Liver (tissue), 9 donors: ENCODE results near the gene SENP7. TPM values are rescaled to one million over a fixed set of nuclear protein-coding genes. Genes with fewer than 3 reads are reported as not detected.

Experiments used
- DNase-seq: peaks from one replicate; pipeline ENCODE4 v3.0.0-alpha.2; 2017; ENCODE audit warnings: low spot score
- H3K27ac ChIP-seq, 2 donors: one replicate each; pipeline ENCODE4 v1.7.0; 2013; ENCODE audit warnings: inconsistent platforms in 2 of 2, low read length in 2 of 2, control low read depth in 1 of 2, low read depth in 1 of 2, mild to moderate bottlenecking in 1 of 2
- H3K27me3 ChIP-seq, 4 donors: one replicate each; pipeline versions ENCODE4 v1.6.1 to v1.7.0; 2013; ENCODE audit warnings: low read length in 3 of 4, inconsistent platforms in 1 of 4, mild to moderate bottlenecking in 1 of 4, moderate library complexity in 1 of 4; ENCODE audit not compliant: control insufficient read depth in 4 of 4, insufficient read depth in 4 of 4
- H3K36me3 ChIP-seq, 4 donors: one replicate each; pipeline versions ENCODE4 v1.6.1 to v1.7.0; 2013; ENCODE audit warnings: low read length in 3 of 4, mild to moderate bottlenecking in 3 of 4, low read depth in 1 of 4, moderate library complexity in 1 of 4; ENCODE audit not compliant: control insufficient read depth in 4 of 4, insufficient read depth in 3 of 4
- H3K4me1 ChIP-seq, 4 donors: one replicate each; pipeline versions ENCODE4 v1.6.1 to v1.7.0; 2013; ENCODE audit warnings: low read length in 3 of 4, mild to moderate bottlenecking in 3 of 4, moderate library complexity in 1 of 4; ENCODE audit not compliant: control insufficient read depth in 4 of 4, insufficient read depth in 4 of 4
- H3K4me3 ChIP-seq, 3 donors: one replicate each; pipeline versions ENCODE4 v1.6.1 to v1.7.0; 2013; ENCODE audit warnings: low read length in 3 of 3, control low read depth in 1 of 3, low read depth in 1 of 3, mild to moderate bottlenecking in 1 of 3
- H3K9ac ChIP-seq, 2 donors: one replicate each; pipeline ENCODE4 v1.7.0; 2013; ENCODE audit warnings: low read length in 2 of 2, mild to moderate bottlenecking in 2 of 2, moderate library complexity in 2 of 2, control low read depth in 1 of 2, low read depth in 1 of 2
- H3K9me3 ChIP-seq, 4 donors: one replicate each; pipeline versions ENCODE4 v1.6.1 to v1.7.0; 2013; ENCODE audit warnings: low read length in 3 of 4; ENCODE audit not compliant: control insufficient read depth in 4 of 4
- ATF3 ChIP-seq: IDR thresholded peaks from 2 replicates; pipeline ENCODE4 v1.6.1; 2016; ENCODE audit warnings: antibody characterized with exemption
- EGR1 ChIP-seq, 2 donors: IDR thresholded peaks; 2 replicates each; pipeline ENCODE4 v1.6.1; 2016 to 2018; ENCODE audit warnings: antibody characterized with exemption in 2 of 2, low read depth in 2 of 2
- FOXA1 ChIP-seq: IDR thresholded peaks from 2 replicates; pipeline ENCODE4 v1.6.1; 2016; ENCODE audit warnings: antibody characterized with exemption
- FOXA2 ChIP-seq: IDR thresholded peaks from 2 replicates; pipeline ENCODE4 v1.6.1; 2016; ENCODE audit warnings: antibody characterized with exemption
- GABPA ChIP-seq, 2 donors: IDR thresholded peaks in 1 of 2; conservative IDR thresholded peaks in 1 of 2; 2 replicates each; pipeline ENCODE4 v1.6.1; 2016; ENCODE audit warnings: antibody characterized with exemption in 2 of 2, mild to moderate bottlenecking in 1 of 2, moderate library complexity in 1 of 2
- HNF4A ChIP-seq, 2 donors: conservative IDR thresholded peaks; 2 replicates each; pipeline ENCODE4 v1.6.1; 2016; ENCODE audit warnings: antibody characterized with exemption in 2 of 2, mild to moderate bottlenecking in 2 of 2
- HNF4G ChIP-seq: IDR thresholded peaks from 2 replicates; pipeline ENCODE4 v1.6.1; 2016; ENCODE audit warnings: antibody characterized with exemption
- JUND ChIP-seq, 2 donors: IDR thresholded peaks; 2 replicates each; pipeline ENCODE4 v1.6.1; 2016; ENCODE audit warnings: antibody characterized with exemption in 2 of 2
- MAX ChIP-seq: IDR thresholded peaks from 2 replicates; pipeline ENCODE4 v1.6.1; 2016; ENCODE audit warnings: antibody characterized with exemption
- NR2F2 ChIP-seq: IDR thresholded peaks from 2 replicates; pipeline ENCODE4 v1.6.1; 2016; ENCODE audit warnings: antibody characterized with exemption
- RAD21 ChIP-seq, 2 donors: IDR thresholded peaks; 2 replicates each; pipeline ENCODE4 v1.6.1; 2016; ENCODE audit warnings: antibody characterized with exemption in 2 of 2, mild to moderate bottlenecking in 2 of 2
- REST ChIP-seq: IDR thresholded peaks from 2 replicates; pipeline ENCODE4 v1.6.1; 2016; ENCODE audit warnings: antibody characterized with exemption, mild to moderate bottlenecking
- RXRA ChIP-seq, 2 donors: IDR thresholded peaks; 2 replicates each; pipeline ENCODE4 v1.6.1; 2017 to 2018; ENCODE audit warnings: antibody characterized with exemption in 2 of 2, mild to moderate bottlenecking in 1 of 2
- SP1 ChIP-seq: IDR thresholded peaks from 2 replicates; pipeline ENCODE4 v1.6.1; 2018; ENCODE audit warnings: antibody characterized with exemption, mild to moderate bottlenecking
- TAF1 ChIP-seq: conservative IDR thresholded peaks from 2 replicates; pipeline ENCODE4 v1.6.1; 2016; ENCODE audit warnings: antibody characterized with exemption, mild to moderate bottlenecking
- YY1 ChIP-seq: IDR thresholded peaks from 2 replicates; pipeline ENCODE4 v1.6.1; 2016; ENCODE audit warnings: antibody characterized with exemption, mild to moderate bottlenecking
- WGBS: extraction: QIAGEN DNeasy Blood & Tissue Kit; methylation state at CpG from one replicate; pipeline ENCODE4 v1.1.7; 2013; 5-methylcytosine and 5-hydroxymethylcytosine counted together
- polyA plus RNA-seq, 2 donors: library from polyadenylated mRNA; stranded (reverse) in 1 of 2; unstranded in 1 of 2; fragments of 200-250 nt in 1 of 2; fragments of >200 nt in 1 of 2; fragmentation: Nextera tagmentation in 1 of 2; extraction: Ambion mirVana in 1 of 2; gene quantifications; one replicate each; pipeline versions ENCODE4 v1.2.1 to v1.2.3, GENCODE V29; 2013 to 2015
- total RNA-seq, 2 donors: library from RNA; depleted of rRNA; stranded (reverse); fragments of >200 nt; gene quantifications; one replicate each; pipeline ENCODE4 v1.2.3, GENCODE V29; 2014
- TF ChIP-seq, protein P1 (sequence below): fragments of 150-350 bp; IDR thresholded peaks from 2 replicates; pipeline ENCODE4 v1.5.1; 2017; ENCODE audit warnings: improper control_type of control experiment, low read depth, low read length; ENCODE audit not compliant: missing input control
- TF ChIP-seq, protein P2 (sequence below): IDR thresholded peaks from 2 replicates; pipeline ENCODE4 v1.6.1; 2016; ENCODE audit warnings: antibody characterized with exemption
- donor health status: healthy.
- donor health status: healthy.
- donor health status: healthy.
- donor health status: healthy.
- donor health status: healthy.

The SENP7 gene
- total and polyA plus RNA-seq, 4 donors: 1.9 to 18.5 (median 6.8) TPM

DNA sequence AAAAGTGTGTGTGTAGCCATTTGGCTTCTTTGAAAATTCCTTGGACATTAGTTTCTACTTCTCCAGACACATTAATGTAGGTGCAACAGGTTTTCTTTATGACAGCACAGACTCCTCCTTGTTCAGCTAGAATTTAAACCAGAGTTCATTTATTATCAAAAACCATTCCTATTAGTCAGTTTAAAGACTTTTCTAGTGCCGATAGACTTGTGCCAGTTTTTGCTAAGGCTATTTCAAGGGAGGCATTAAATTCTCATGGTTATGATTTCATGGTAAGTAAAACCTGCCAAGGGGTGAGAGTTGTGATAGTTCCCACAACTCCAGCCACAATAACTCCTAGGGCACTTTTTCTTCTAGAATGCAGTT is 20.6 kb upstream of the SENP7 start:
- Histone ChIP-seq H3K27ac (no peak overlapping the region), H3K36me3 (no peaks in the 10 kb centered on the region), H3K9ac (no peak overlapping the region), H3K9me3 (peaks cover 0 to 5% (median 3%) of the 10 kb centered on the region in 4 donors), H3K27me3 (peaks cover 0 to 7% (median 0%) of the 10 kb centered on the region in 4 donors), H3K4me3 (no peak overlapping the region), H3K4me1 (no peaks in the 10 kb centered on the region)
- no peak for DNase-seq
- 86% methylated on average over 1 of the region's 1 CpG for WGBS
- TF ChIP-seq HNF4A (conservative IDR thresholded peaks at IDR 0.05): no peak
- TF ChIP-seq REST: no peak
- TF ChIP-seq RXRA (IDR thresholded peaks at IDR 0.05): no peak
- no peak for TF ChIP-seq JUND (IDR thresholded peaks at IDR 0.05)
- TF ChIP-seq TAF1: no peak
- no peak for TF ChIP-seq YY1
- no peak for TF ChIP-seq GABPA (IDR thresholded peaks at IDR 0.05 in 1 of 2, conservative IDR thresholded peaks at IDR 0.05 in 1 of 2)
- no peak for TF ChIP-seq HNF4G
- TF ChIP-seq, protein P1, sequence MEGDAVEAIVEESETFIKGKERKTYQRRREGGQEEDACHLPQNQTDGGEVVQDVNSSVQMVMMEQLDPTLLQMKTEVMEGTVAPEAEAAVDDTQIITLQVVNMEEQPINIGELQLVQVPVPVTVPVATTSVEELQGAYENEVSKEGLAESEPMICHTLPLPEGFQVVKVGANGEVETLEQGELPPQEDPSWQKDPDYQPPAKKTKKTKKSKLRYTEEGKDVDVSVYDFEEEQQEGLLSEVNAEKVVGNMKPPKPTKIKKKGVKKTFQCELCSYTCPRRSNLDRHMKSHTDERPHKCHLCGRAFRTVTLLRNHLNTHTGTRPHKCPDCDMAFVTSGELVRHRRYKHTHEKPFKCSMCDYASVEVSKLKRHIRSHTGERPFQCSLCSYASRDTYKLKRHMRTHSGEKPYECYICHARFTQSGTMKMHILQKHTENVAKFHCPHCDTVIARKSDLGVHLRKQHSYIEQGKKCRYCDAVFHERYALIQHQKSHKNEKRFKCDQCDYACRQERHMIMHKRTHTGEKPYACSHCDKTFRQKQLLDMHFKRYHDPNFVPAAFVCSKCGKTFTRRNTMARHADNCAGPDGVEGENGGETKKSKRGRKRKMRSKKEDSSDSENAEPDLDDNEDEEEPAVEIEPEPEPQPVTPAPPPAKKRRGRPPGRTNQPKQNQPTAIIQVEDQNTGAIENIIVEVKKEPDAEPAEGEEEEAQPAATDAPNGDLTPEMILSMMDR: no peak
- TF ChIP-seq ATF3: no peak
- TF ChIP-seq, protein P2, sequence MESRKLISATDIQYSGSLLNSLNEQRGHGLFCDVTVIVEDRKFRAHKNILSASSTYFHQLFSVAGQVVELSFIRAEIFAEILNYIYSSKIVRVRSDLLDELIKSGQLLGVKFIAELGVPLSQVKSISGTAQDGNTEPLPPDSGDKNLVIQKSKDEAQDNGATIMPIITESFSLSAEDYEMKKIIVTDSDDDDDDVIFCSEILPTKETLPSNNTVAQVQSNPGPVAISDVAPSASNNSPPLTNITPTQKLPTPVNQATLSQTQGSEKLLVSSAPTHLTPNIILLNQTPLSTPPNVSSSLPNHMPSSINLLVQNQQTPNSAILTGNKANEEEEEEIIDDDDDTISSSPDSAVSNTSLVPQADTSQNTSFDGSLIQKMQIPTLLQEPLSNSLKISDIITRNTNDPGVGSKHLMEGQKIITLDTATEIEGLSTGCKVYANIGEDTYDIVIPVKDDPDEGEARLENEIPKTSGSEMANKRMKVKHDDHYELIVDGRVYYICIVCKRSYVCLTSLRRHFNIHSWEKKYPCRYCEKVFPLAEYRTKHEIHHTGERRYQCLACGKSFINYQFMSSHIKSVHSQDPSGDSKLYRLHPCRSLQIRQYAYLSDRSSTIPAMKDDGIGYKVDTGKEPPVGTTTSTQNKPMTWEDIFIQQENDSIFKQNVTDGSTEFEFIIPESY: no peak
- no peak for TF ChIP-seq NR2F2
- no peak for TF ChIP-seq RAD21 (IDR thresholded peaks at IDR 0.05)
- no peak for TF ChIP-seq SP1
- TF ChIP-seq FOXA1: no peak
- no peak for TF ChIP-seq EGR1 (IDR thresholded peaks at IDR 0.05; ENCODE audit: low read depth in 2 of 2)
- no peak for TF ChIP-seq FOXA2
- no peak for TF ChIP-seq MAX
